Measurements from ENCODE around the gene SMCO4. TPM values are rescaled to one million over a fixed set of nuclear protein-coding genes. Genes with fewer than 3 reads are reported as not detected.

The SMCO4 gene
- total and polyA plus RNA-seq, 2 of the 8 experiments (the other 6 are each of a cell fraction or from before 2014, with no cell fraction given): 33.2 to 53.9 TPM

GRCh38 chr11:93574638-93575220 lies 31.5 kb upstream of the SMCO4 start (continued):
- no peak for TF ChIP-seq CTCF (IDR thresholded peaks at IDR 0.05; ENCODE audit: control extremely low read depth in 1 of 3, insufficient read depth in 1 of 3, low read depth in 1 of 3, low read length in 3 of 3)
- no peak for TF ChIP-seq NRF1 (IDR thresholded peaks at IDR 0.05; ENCODE audit: low read depth, low read length)
- TF ChIP-seq HDAC2 (IDR thresholded peaks at IDR 0.05; ENCODE audit: borderline replicate concordance in 1 of 2, low read depth in 2 of 2, low read length in 2 of 2): no peak
- no peak for TF ChIP-seq EGR1 (IDR thresholded peaks at IDR 0.05; ENCODE audit: borderline replicate concordance, low read depth, low read length)
- no peak for TF ChIP-seq POLR2A (IDR thresholded peaks at IDR 0.05; ENCODE audit: control extremely low read depth in 1 of 2, low read depth in 2 of 2, low read length in 2 of 2)
- no peak for TF ChIP-seq SP1 (IDR thresholded peaks at IDR 0.05; ENCODE audit: low read depth, low read length)
